PFSK-1 (cell line): ENCODE data around the gene IFI27L1.

Experiments used
- FOXP2 ChIP-seq: optimal IDR thresholded peaks from 2 replicates; pipeline ENCODE3; 2011; ENCODE audit warnings: borderline replicate concordance, control low read depth, inconsistent platforms; ENCODE audit not compliant: insufficient read depth; ENCODE audit errors: extremely low read length, extremely low read depth
- POLR2AphosphoS5 ChIP-seq: IDR thresholded peaks from 2 replicates; pipeline ENCODE4 v1.6.1; 2012; ENCODE audit warnings: low read depth, mild to moderate bottlenecking, control low read depth, low read length, moderate library complexity
- REST ChIP-seq, 2 experiments: IDR thresholded peaks; 2 replicates each; pipeline versions ENCODE4 v1.6.1 to v1.8.0; 2011 to 2012; ENCODE audit warnings: low read depth in 2 of 2, low read length in 2 of 2, control low read depth in 1 of 2, inconsistent platforms in 1 of 2, mild to moderate bottlenecking in 1 of 2, moderate library complexity in 1 of 2; ENCODE audit not compliant: insufficient read depth in 1 of 2
- SIN3A ChIP-seq: IDR thresholded peaks from 2 replicates; pipeline ENCODE4 v1.6.1; 2012; ENCODE audit warnings: mild to moderate bottlenecking, low read length, moderate library complexity, borderline replicate concordance; ENCODE audit not compliant: insufficient read depth
- TAF1 ChIP-seq: IDR thresholded peaks from 2 replicates; pipeline ENCODE4 v1.6.1; 2012; ENCODE audit warnings: low read length, control low read depth, borderline replicate concordance; ENCODE audit not compliant: insufficient read depth

- TF ChIP-seq POLR2AphosphoS5: no peak
- no peak for TF ChIP-seq REST (IDR thresholded peaks at IDR 0.05; ENCODE audit: insufficient read depth in 1 of 2, low read depth in 2 of 2, low read length in 2 of 2)
- TF ChIP-seq SIN3A: no peak
- TF ChIP-seq TAF1: no peak
- no peak for TF ChIP-seq FOXP2
Measured at GRCh38 chr14:94051779-94052178, 29.3 kb upstream of the IFI27L1 start.
